Psoas muscle (tissue), 8 donors: ENCODE results near the gene PSMB7. TPM values are rescaled to one million over a fixed set of nuclear protein-coding genes. Genes with fewer than 3 reads are reported as not detected.

Source experiments
- ATAC-seq, 4 donors: fragments of 200-7000 bp; cut with Tn5 transposase; one replicate each; pipeline ENCODE4 v1.9.1; 2020; ENCODE audit warnings: moderate library complexity in 3 of 4, mild to moderate bottlenecking in 2 of 4
- DNase-seq, 2 donors: peaks; one replicate each; pipeline ENCODE4 v3.0.0-alpha.2; 2020
- H3K27ac ChIP-seq: fragments of 200-600 bp; one replicate; pipeline ENCODE4 v1.8.0; 2022
- H3K27me3 ChIP-seq, 3 donors: fragments of 200-600 bp in 1 of 3; one replicate each; pipeline versions ENCODE4 v1.6.1 to v1.8.0; 2013 to 2022; ENCODE audit warnings: low read length in 2 of 3, mild to moderate bottlenecking in 2 of 3, moderate library complexity in 1 of 3; ENCODE audit not compliant: insufficient read depth in 3 of 3
- H3K36me3 ChIP-seq, 2 donors: fragments of 200-600 bp in 1 of 2; one replicate each; pipeline versions ENCODE4 v1.6.1 to v1.8.0; 2013 to 2022; ENCODE audit warnings: low read depth in 1 of 2, mild to moderate bottlenecking in 1 of 2, moderate library complexity in 1 of 2; ENCODE audit not compliant: insufficient read depth in 1 of 2
- H3K4me1 ChIP-seq: fragments of 200-600 bp; one replicate; pipeline ENCODE4 v1.8.0; 2022
- H3K4me3 ChIP-seq: fragments of 200-600 bp; one replicate; pipeline ENCODE4 v1.8.0; 2022; ENCODE audit warnings: mild to moderate bottlenecking
- H3K9me3 ChIP-seq: fragments of 200-600 bp; one replicate; pipeline ENCODE4 v1.8.0; 2022
- CTCF ChIP-seq: fragments of 200-600 bp; IDR thresholded peaks from one replicate; pipeline ENCODE4 v1.8.0; 2022; ENCODE audit warnings: antibody characterized with exemption
- WGBS, 3 donors: extraction: QIAGEN DNeasy Blood & Tissue Kit; methylation state at CpG; one replicate each; pipeline versions ENCODE4 v1.1.6 to v1.1.7; 2013; 5-methylcytosine and 5-hydroxymethylcytosine counted together
- intact Hi-C, 2 donors: fragments of 100-400 bp; cut with DNase I; formaldehyde crosslinking; loops; one replicate each; pipeline versions ENCODE4 v1.11.0 to v1.14.2; 2022
- polyA plus RNA-seq, 3 donors: library from polyadenylated mRNA; stranded (reverse); fragments of 200-250 nt; gene quantifications; one replicate each; pipeline ENCODE4 v1.2.3, GENCODE V29; 2013
- total RNA-seq, 4 donors: library from RNA; stranded (reverse); fragmentation: NEBNext Ultra II Directional in 2 of 4; extraction: Animal tissue kit (Norgen Biotek cat#: 25700) in 2 of 4; gene quantifications; one replicate each; pipeline versions ENCODE4 v1.2.1 to v1.2.4, GENCODE V29; 2021 to 2023
- donor health status: healthy with polysubstance abuse.
- donor health status: DM: no; HTN: no; CAD: no; lungs with moderate emphysema.
- donor health status: Bipolar disorder and iron deficiency.
- donor health status: healthy.
- donor health status: DM: yes; HTN: yes; CAD: no.
- donor health status: DM: no; HTN: no; CAD: no.
- donor health status: DM: no; HTN: no; CAD: no.
- donor health status: DM: yes; HTN: yes; CAD: no.

PSMB7 gene
- total and polyA plus RNA-seq, 7 donors = 144 to 421 (median 189) TPM

GRCh38 chr9:124394596-124394995 lies 20.6 kb downstream of the PSMB7 start:
- TF ChIP-seq CTCF = no peak
- no peak overlapping the region for H3K27ac ChIP-seq

GRCh38 chr9:124394167-124394566 lies 21.1 kb downstream of the PSMB7 start:
- H3K4me3 ChIP-seq = no peak overlapping the region
- TF ChIP-seq CTCF = no peak
- ATAC-seq (no peak), DNase-seq (no peak)
- no peaks in the 10 kb centered on the region for H3K27me3 ChIP-seq
- H3K4me1 ChIP-seq = peaks cover 77% of the 10 kb centered on the region
- H3K9me3 ChIP-seq = no peaks in the 10 kb centered on the region
- no peak overlapping the region for H3K27ac ChIP-seq
- H3K36me3 ChIP-seq = peaks cover 0 to 12% of the 10 kb centered on the region in 2 donors
- intact Hi-C loops = loop anchor here in 1 of 2 donors (10.0 kb wide), 1 partner anchor 269 kb away; no protein-coding TSS in a partner anchor
- 69 to 84% (median 78%) methylated on average over 2 of the region's 2 CpGs for WGBS, 3 donors

More at GRCh38 chr9:124394596-124394995, 20.6 kb downstream of the PSMB7 start:
- H3K36me3 ChIP-seq = peaks cover 0 to 12% of the 10 kb centered on the region in 2 donors
- no peaks in the 10 kb centered on the region for H3K9me3 ChIP-seq
- ATAC-seq (no peak), DNase-seq (no peak)
- no peaks in the 10 kb centered on the region for H3K27me3 ChIP-seq
- peaks cover 80% of the 10 kb centered on the region for H3K4me1 ChIP-seq
- intact Hi-C loops = loop anchor here in 1 of 2 donors (10.0 kb wide), 1 partner anchor 270 kb away; no protein-coding TSS in a partner anchor
- no peak overlapping the region for H3K4me3 ChIP-seq
- 62 to 72% (median 69%) methylated on average over 3 of the region's 3 CpGs for WGBS, 3 donors

GRCh38 chr9:124392871-124393460 lies 22.3 kb downstream of the PSMB7 start:
- Histone ChIP-seq H3K4me3 (no peak overlapping the region), H3K9me3 (no peaks in the 10 kb centered on the region), H3K4me1 (peaks cover 77% of the 10 kb centered on the region), H3K27ac (peak overlapping the region; percentile 58), H3K36me3 (peaks cover 0 to 12% of the 10 kb centered on the region in 2 donors), H3K27me3 (no peaks in the 10 kb centered on the region)
- ATAC-seq = peak; percentile 70 to 84 (median 75)
- WGBS, 3 donors = 47 to 64% (median 51%) methylated on average over 9 of the region's 9 CpGs
- peak; percentile 28 for TF ChIP-seq CTCF
- intact Hi-C loops = loop anchor here in 1 of 2 donors (10.0 kb wide), 1 partner anchor 268 kb away; no protein-coding TSS in a partner anchor
- DNase-seq = no peak

- no peaks in the 10 kb centered on the region for H3K9me3 ChIP-seq
- 34 to 63% (median 43%) methylated on average over 12 of the region's 12 CpGs for WGBS, 3 donors
- H3K36me3 ChIP-seq = peaks cover 0 to 12% of the 10 kb centered on the region in 2 donors
- ATAC-seq (peak; percentile 57 to 73 (median 64)), DNase-seq (peak; percentile 31 to 68)
- H3K27ac ChIP-seq = peak overlapping the region; percentile 58
- no peak for TF ChIP-seq CTCF
- H3K4me1 ChIP-seq = peaks cover 77% of the 10 kb centered on the region
- H3K27me3 ChIP-seq = no peaks in the 10 kb centered on the region
- peak overlapping the region; percentile 11 for H3K4me3 ChIP-seq
- intact Hi-C loops = loop anchor here in 1 of 2 donors (10.0 kb wide), 1 partner anchor 268 kb away; no protein-coding TSS in a partner anchor
Measured at GRCh38 chr9:124392254-124392870, 22.9 kb downstream of the PSMB7 start.
